VCaP (cell line): ENCODE data around the gene FXYD7.
A peak's percentile ranks its signal among the peaks of the same experiment; 100 is the strongest.

Experiments
- H3K27ac ChIP-seq: fragments of 450-650 bp; 2 replicates; pipeline ENCODE4 v1.5.1; 2017
- TF ChIP-seq, protein P1 (sequence below): fragments of 450-650 bp; conservative IDR thresholded peaks from 2 replicates; pipeline ENCODE4 v1.5.1; 2017; ENCODE audit warnings: mild to moderate bottlenecking, moderate library complexity

The FXYD7 gene

DNA sequence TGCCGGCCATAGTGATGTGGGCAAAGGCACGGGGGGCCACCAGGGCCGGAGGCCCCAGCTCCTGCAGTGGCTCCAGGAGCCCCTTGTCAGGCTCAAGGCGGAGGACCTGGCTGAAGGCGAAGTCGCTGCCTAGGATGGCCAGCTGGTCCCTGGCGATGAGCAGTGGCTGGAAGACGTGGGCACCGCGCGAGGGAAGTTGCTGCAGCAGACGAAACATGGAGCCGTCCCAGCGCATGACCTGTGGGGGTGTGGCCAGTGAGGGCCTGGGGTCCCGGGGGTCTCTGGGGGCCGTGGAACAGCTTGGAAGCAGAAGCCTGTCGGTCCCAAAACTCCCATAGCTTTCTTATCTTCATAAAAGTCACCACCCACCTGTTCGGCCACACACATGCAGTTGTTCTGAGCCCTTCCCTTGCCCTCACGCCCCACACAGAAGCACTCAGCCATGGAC lies 17.8 kb upstream of the FXYD7 start:
- H3K27ac ChIP-seq = peak overlapping the region; percentile 77; the same call in 1 of the 2 replicates
- TF ChIP-seq, protein P1, sequence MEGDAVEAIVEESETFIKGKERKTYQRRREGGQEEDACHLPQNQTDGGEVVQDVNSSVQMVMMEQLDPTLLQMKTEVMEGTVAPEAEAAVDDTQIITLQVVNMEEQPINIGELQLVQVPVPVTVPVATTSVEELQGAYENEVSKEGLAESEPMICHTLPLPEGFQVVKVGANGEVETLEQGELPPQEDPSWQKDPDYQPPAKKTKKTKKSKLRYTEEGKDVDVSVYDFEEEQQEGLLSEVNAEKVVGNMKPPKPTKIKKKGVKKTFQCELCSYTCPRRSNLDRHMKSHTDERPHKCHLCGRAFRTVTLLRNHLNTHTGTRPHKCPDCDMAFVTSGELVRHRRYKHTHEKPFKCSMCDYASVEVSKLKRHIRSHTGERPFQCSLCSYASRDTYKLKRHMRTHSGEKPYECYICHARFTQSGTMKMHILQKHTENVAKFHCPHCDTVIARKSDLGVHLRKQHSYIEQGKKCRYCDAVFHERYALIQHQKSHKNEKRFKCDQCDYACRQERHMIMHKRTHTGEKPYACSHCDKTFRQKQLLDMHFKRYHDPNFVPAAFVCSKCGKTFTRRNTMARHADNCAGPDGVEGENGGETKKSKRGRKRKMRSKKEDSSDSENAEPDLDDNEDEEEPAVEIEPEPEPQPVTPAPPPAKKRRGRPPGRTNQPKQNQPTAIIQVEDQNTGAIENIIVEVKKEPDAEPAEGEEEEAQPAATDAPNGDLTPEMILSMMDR = no peak

- H3K27ac ChIP-seq = no peak overlapping the region
- TF ChIP-seq, protein P1 = no peak
Observed at GRCh38 chr19:35125749-35126623, 17.1 kb upstream of the FXYD7 start.

GRCh38 chr19:35126624-35126959 lies 16.5 kb upstream of the FXYD7 start:
- TF ChIP-seq, protein P1 = no peak
- no peak overlapping the region for H3K27ac ChIP-seq

DNA sequence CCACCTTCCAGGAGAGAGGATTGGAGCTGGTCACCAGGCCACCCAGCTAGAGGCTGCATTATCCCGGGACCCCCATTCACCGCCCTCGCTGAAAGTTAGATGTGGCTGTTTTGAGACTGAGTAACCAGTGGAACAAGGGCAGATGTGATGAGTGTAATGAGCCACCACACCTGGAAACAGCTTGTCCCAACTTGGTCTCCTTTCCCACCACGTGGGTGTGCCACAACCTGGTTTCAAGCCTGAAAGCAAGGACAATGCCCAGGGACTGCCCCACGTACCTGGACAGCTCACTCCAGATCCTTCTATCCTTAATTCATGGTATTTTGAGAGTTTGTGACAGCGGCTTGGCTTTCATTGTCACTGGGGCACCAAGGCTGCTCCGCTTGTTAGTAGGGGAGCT lies 15.2 kb upstream of the FXYD7 start:
- TF ChIP-seq, protein P1 = no peak
- peak overlapping the region; percentile 76; the same call in 1 of the 2 replicates for H3K27ac ChIP-seq

DNA sequence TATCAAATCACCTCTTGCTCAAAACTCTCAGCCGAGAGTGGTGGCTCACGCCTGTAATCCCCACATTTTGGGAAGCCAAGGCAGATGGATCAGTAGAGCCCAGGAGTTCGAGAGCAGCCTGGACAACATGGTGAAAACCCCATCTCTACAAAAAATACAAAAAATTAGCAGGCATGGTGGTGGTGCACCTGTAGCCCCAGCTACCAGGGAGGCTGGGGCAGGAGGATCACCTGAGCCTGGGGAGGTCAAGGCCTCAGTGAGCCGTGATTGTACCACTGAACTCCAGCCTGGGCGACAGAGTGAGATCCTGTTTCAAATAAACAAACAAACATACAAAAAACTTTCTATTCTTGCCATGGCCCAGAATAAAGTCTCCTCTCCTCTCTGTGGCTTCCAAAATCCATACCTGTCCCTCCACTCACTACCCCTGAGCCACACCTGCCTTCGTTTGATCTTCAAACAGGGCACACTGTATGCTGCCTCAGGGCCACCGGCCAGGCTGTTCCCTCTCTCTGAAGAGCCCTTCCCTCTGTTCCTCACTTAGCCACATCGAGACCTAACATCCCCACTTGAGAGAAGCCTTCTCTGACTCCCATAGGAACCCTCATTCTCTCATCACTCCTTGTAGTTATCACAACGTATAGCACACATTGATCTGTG lies 14.5 kb upstream of the FXYD7 start:
- TF ChIP-seq, protein P1 = no peak
- peak overlapping the region; percentile 76 for H3K27ac ChIP-seq

DNA sequence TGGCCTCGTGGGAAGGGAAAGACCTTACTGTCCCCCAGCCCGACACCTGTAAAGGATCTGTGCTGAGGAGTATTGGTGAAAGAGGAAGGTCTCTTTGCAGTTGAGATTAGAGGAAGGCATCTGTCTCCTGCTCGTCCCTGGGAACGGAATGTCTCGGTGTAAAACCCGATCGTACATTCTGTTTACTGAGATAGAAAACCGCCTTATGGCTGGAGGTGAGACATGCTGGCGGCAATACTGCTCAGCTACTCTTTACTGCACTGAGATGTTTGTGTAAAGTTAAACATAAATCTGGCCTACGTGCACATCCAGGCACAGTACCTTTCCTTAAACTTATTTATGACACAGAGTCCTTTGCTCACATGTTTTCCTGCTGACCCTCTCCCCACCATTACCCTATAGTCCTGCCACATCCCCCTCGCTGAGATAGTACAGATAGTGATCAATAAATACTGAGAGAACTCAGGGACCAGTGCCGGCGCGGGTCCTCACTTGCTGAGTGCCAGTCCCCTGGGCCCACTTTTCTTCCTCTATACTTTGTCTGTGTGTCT lies 13.3 kb upstream of the FXYD7 start:
- H3K27ac ChIP-seq = peak overlapping the region; percentile 76

DNA sequence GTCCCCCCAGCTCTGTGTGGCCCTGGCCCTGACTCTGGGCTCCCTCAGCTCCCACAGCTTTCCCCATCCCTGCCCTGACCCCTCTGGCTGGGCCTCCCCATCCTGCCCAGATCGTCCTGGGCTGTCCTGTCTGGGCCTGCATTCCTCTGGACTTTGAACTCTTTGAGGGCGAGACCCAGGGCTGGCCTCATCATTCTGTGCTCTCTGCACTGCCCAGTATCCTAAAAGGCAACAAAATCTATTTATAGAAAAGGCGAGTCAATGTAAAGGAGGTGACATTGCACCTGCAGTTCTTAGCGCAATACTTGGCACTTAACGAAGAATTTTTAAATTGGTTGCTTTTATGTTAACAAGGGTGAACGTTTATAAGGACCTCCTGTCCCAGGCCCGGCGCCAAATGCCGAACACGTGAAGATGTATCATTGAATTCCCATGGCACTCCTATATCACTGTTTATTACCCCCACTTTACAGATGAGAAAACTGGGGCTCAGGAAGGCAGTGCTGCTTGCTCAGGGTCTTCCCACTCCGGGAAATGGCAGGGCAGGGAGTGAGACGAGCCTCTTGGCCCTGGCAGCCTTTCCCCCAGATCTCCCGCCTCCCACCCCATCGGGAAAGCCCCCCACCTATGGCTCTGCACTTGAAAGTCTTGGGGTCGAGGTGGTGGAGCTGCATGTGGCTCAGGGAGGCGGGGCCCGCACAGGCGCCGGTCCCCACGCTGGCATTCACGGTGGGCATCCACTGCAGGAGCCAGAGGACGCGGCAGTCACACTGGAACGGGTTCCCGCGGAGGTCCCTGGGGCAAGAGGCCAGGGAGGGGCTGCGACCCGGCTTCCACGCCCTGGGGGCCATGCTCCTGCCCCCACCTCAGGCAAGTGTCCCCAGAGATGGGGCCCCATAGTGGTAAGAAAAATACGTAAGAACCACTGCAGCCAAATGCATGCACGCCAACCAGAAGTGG lies 12.0 kb upstream of the FXYD7 start:
- TF ChIP-seq, protein P1 = no peak
- H3K27ac ChIP-seq = peak overlapping the region; percentile 76
